Stimulated activated memory B cell treated with anti-CD40 and anti-IgM and Interleukin-4, amounts not matched to agents 10 μg/mL and 1 μg/mL and 100 μg/mL, for 72 hours (primary cell): ENCODE data around the gene TNFAIP2.
"Not testable (repeated sequence)": the region's sequence is repeated elsewhere in the genome, so short reads cannot be mapped to it uniquely, and the experiment has no call there.

ENCODE experiments used
- ATAC-seq: fragments of 150-1000 bp; cut with Tn5 transposase; 2 replicates; pipeline ENCODE4 v1.10.0; 2021
- H3K27ac Mint-ChIP-seq: one replicate; pipeline ENCODE4 v1.8.0; 2022; ENCODE audit warnings: mild to moderate bottlenecking, mixed read lengths
- H3K27me3 Mint-ChIP-seq: one replicate; pipeline ENCODE4 v1.8.0; 2022; ENCODE audit warnings: mixed read lengths
- H3K36me3 Mint-ChIP-seq: one replicate; pipeline ENCODE4 v1.8.0; 2022; ENCODE audit warnings: mixed read lengths
- H3K4me1 Mint-ChIP-seq: one replicate; pipeline ENCODE4 v1.8.0; 2022; ENCODE audit warnings: mixed read lengths
- H3K4me3 Mint-ChIP-seq: one replicate; pipeline ENCODE4 v1.8.0; 2022; ENCODE audit warnings: mild to moderate bottlenecking, moderate library complexity, mixed read lengths
- H3K9me3 Mint-ChIP-seq: one replicate; pipeline ENCODE4 v1.8.0; 2022; ENCODE audit warnings: mixed read lengths

Gene TNFAIP2

GRCh38 chr14:103141117-103141796, 18.0 kb downstream of the TNFAIP2 start:
- Mint-ChIP-seq H3K27ac (peak overlapping the region; percentile 70), H3K36me3 (no peaks in the 10 kb centered on the region), H3K9me3 (peaks cover 3% of the 10 kb centered on the region), H3K4me1 (peaks cover 26% of the 10 kb centered on the region), H3K27me3 (peaks cover 58% of the 10 kb centered on the region), H3K4me3 (peak overlapping the region; percentile 45)
- ATAC-seq, result peak; percentile 4

GRCh38 chr14:103142026-103142425, 18.8 kb downstream of the TNFAIP2 start:
- Mint-ChIP-seq H3K27me3 (peaks cover 66% of the 10 kb centered on the region), H3K27ac (no peak overlapping the region), H3K4me1 (peaks cover 26% of the 10 kb centered on the region), H3K36me3 (no peaks in the 10 kb centered on the region), H3K4me3 (no peak overlapping the region), H3K9me3 (peaks cover 3% of the 10 kb centered on the region)
- ATAC-seq, result no peak

- Mint-ChIP-seq H3K9me3 (peaks cover 3% of the 10 kb centered on the region), H3K36me3 (no peaks in the 10 kb centered on the region), H3K27me3 (peaks cover 68% of the 10 kb centered on the region), H3K4me3 (no peak overlapping the region), H3K4me1 (peaks cover 26% of the 10 kb centered on the region), H3K27ac (no peak overlapping the region)
- no peak for ATAC-seq
Observed at GRCh38 chr14:103142721-103143302, 19.6 kb downstream of the TNFAIP2 start.

- peaks cover 3% of the 10 kb centered on the region for H3K9me3 Mint-ChIP-seq
- no peak for ATAC-seq
- no peak overlapping the region for H3K27ac Mint-ChIP-seq
- H3K4me1 Mint-ChIP-seq, result peaks cover 26% of the 10 kb centered on the region
- H3K27me3 Mint-ChIP-seq, result peaks cover 72% of the 10 kb centered on the region
- H3K4me3 Mint-ChIP-seq, result no peak overlapping the region
- no peaks in the 10 kb centered on the region for H3K36me3 Mint-ChIP-seq
Observed at GRCh38 chr14:103143506-103143905, 20.2 kb downstream of the TNFAIP2 start.

GRCh38 chr14:103144085-103144484, 20.8 kb downstream of the TNFAIP2 start:
- Mint-ChIP-seq H3K36me3 (no peaks in the 10 kb centered on the region), H3K27me3 (peaks cover 75% of the 10 kb centered on the region), H3K4me1 (peaks cover 26% of the 10 kb centered on the region), H3K9me3 (peaks cover 3% of the 10 kb centered on the region), H3K4me3 (no peak overlapping the region), H3K27ac (no peak overlapping the region)
- ATAC-seq, result no peak

GRCh38 chr14:103146141-103146709, 23.0 kb downstream of the TNFAIP2 start:
- Mint-ChIP-seq H3K9me3 (no peaks in the 10 kb centered on the region), H3K36me3 (no peaks in the 10 kb centered on the region), H3K27me3 (peaks cover 70% of the 10 kb centered on the region), H3K4me1 (peaks cover 5% of the 10 kb centered on the region), H3K27ac (no peak overlapping the region), H3K4me3 (no peak overlapping the region)
- ATAC-seq, result no peak

DNA sequence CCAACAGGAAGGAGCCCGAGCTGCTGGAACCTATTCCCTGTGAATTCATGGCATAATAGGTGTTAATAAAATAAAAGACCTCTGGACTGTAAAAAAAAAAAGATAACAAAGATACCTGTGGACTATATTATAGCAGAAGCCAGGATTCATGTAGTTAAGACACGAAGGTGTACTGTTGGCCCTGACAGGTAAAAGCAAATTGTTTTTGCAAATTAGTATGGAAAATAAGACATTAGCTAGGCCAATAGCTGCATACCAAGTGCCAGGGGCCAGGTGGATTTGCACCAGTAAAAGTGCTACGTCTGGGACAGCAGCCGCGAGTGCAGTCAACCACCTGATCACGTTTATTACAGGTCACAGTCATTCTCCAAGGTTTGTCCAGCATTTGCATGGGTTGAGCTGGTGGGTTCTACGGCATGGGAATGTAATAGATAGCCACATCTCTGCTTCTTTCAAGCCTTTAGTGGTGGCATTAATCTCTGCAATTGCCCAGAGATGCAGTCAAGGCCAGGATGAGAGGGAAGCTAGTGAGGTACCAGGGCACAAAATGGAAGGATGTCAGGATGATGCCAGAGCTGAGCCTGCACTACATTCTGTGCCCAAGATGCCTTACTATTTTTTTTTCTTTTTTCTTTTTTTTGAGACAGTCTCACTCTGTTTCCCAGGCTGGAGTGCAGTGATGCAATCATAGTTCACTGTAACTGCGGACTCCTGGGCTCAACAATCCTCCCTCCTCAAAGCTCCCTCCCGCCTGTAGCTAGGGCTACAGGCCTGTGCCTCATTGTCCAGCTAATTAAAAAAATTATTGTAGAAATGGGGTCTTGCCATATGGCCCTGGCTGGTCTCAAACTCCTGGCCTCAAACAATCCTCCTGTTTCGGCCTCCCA, 26.3 kb downstream of the TNFAIP2 start:
- H3K27me3 Mint-ChIP-seq, result peaks cover 45% of the 10 kb centered on the region
- H3K9me3 Mint-ChIP-seq, result no peaks in the 10 kb centered on the region
- H3K27ac Mint-ChIP-seq, result no peak overlapping the region
- no peaks in the 10 kb centered on the region for H3K4me1 Mint-ChIP-seq
- H3K36me3 Mint-ChIP-seq, result no peaks in the 10 kb centered on the region
- H3K4me3 Mint-ChIP-seq, result no peak overlapping the region
- no peak for ATAC-seq

- Mint-ChIP-seq H3K4me3 (no peak overlapping the region), H3K36me3 (no peaks in the 10 kb centered on the region), H3K4me1 (no peaks in the 10 kb centered on the region), H3K27ac (no peak overlapping the region), H3K27me3 (peaks cover 40% of the 10 kb centered on the region), H3K9me3 (no peaks in the 10 kb centered on the region)
- ATAC-seq, result no peak
Observed at GRCh38 chr14:103151270-103151945, 28.1 kb downstream of the TNFAIP2 start.

- no peak overlapping the region for H3K27ac Mint-ChIP-seq
- H3K9me3 Mint-ChIP-seq, result no peaks in the 10 kb centered on the region
- H3K4me1 Mint-ChIP-seq, result no peaks in the 10 kb centered on the region
- H3K27me3 Mint-ChIP-seq, result peaks cover 32% of the 10 kb centered on the region
- no peak overlapping the region for H3K4me3 Mint-ChIP-seq
- no peaks in the 10 kb centered on the region for H3K36me3 Mint-ChIP-seq
- no peak for ATAC-seq
Observed at GRCh38 chr14:103155010-103155409, 31.7 kb downstream of the TNFAIP2 start.

- not testable (repeated sequence) for H3K36me3 Mint-ChIP-seq, H3K27ac Mint-ChIP-seq, H3K4me3 Mint-ChIP-seq, H3K4me1 Mint-ChIP-seq, H3K9me3 Mint-ChIP-seq, ATAC-seq
- H3K27me3 Mint-ChIP-seq, result peaks cover 32% of the 10 kb centered on the region
Observed at GRCh38 chr14:103155416-103155815, 32.2 kb downstream of the TNFAIP2 start.

- Mint-ChIP-seq H3K27me3 (peaks cover 37% of the 10 kb centered on the region), H3K4me1 (no peaks in the 10 kb centered on the region), H3K27ac (no peak overlapping the region), H3K4me3 (no peak overlapping the region), H3K36me3 (no peaks in the 10 kb centered on the region), H3K9me3 (no peaks in the 10 kb centered on the region)
- peak; percentile 34 for ATAC-seq
Observed at GRCh38 chr14:103155826-103156394, 32.6 kb downstream of the TNFAIP2 start.

DNA sequence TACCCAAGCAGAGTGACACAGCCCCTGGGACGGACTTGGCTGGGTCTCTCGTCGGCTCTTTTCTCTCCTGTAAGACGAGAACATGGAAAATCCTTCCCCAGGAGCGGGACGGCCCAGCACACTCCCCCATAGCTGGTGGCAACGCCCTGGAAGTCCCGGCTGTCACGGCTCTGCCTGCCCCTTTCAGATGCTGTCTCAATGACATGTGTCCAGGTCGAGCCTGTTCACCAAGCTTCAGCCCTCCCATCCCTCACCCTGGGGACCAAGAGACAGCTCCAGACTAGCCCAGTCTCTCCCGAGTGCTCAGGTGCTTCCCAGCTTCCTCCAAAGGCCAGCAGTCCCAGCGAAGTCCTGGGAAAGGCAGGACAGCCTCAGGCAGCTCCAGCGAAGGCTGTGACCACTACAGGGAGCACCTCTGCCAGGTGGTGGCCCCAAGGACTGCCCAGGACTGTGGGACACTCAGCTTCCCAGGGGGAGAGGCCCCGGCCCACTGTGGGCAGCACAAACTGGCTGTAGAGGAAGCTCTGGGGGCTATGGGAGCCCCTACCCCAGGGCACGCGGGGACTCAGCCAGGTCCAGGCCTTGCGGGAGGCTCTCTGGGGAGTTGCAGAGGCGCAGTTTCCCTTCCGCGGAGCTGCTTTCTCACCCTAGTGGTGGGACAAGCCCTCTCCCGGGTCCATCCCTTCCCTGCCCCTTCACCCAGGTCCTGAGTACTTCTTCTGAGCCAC, 33.6 kb downstream of the TNFAIP2 start:
- H3K4me1 Mint-ChIP-seq, result no peaks in the 10 kb centered on the region
- H3K4me3 Mint-ChIP-seq, result no peak overlapping the region
- H3K36me3 Mint-ChIP-seq, result no peaks in the 10 kb centered on the region
- no peak for ATAC-seq
- peaks cover 46% of the 10 kb centered on the region for H3K27me3 Mint-ChIP-seq
- no peak overlapping the region for H3K27ac Mint-ChIP-seq
- no peaks in the 10 kb centered on the region for H3K9me3 Mint-ChIP-seq

DNA sequence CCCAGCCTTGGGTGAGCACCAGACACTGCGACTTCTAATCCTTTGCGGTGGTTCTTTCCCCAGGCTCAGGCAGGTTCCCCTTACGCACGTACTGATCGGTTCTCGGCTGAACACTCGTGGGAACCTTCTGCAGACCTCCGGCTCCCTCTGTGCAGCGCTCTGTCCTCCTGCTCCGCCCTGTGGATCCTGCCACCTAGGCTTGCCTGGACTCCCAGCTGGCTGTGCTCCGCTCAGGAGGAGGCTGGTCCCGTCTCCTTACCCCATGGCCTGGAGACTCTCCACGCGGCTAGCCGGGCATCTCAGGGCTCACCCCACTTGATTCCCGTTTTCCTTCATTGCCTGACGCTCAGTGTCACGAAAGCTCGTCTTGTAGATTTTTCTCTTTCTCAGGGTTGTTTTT, 34.7 kb downstream of the TNFAIP2 start:
- peak; percentile 48 for ATAC-seq
- Mint-ChIP-seq H3K36me3 (no peaks in the 10 kb centered on the region), H3K9me3 (no peaks in the 10 kb centered on the region), H3K4me1 (no peaks in the 10 kb centered on the region), H3K27me3 (peaks cover 58% of the 10 kb centered on the region), H3K27ac (no peak overlapping the region), H3K4me3 (no peak overlapping the region)

DNA sequence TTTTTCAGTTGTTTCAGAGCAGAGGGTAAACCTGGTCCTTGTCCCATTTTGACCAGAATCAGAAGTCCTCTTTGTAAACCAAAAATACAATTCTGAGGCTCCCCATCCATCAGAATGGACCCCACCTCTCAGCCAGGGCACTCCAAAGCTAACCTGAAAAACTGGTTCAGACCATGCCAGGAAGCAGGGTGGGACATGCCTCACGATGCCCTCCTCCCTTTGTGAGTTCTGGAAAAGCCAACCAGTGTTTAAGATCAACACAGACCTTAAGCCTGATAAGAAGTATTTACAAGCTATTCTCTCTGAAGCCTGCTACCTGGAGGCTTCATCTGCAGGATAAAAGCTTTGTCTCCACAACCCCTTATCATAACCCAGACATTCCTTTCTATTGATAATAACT, 35.4 kb downstream of the TNFAIP2 start:
- Mint-ChIP-seq H3K4me3 (no peak overlapping the region), H3K4me1 (no peaks in the 10 kb centered on the region), H3K27me3 (peaks cover 65% of the 10 kb centered on the region), H3K27ac (no peak overlapping the region), H3K9me3 (no peaks in the 10 kb centered on the region), H3K36me3 (no peaks in the 10 kb centered on the region)
- ATAC-seq, result no peak
